ENCODE results near the gene PLEKHH2.
"Not testable (repeated sequence)": the region's sequence is repeated elsewhere in the genome, so short reads cannot be mapped to it uniquely, and the experiment has no call there.

The PLEKHH2 gene

DNA sequence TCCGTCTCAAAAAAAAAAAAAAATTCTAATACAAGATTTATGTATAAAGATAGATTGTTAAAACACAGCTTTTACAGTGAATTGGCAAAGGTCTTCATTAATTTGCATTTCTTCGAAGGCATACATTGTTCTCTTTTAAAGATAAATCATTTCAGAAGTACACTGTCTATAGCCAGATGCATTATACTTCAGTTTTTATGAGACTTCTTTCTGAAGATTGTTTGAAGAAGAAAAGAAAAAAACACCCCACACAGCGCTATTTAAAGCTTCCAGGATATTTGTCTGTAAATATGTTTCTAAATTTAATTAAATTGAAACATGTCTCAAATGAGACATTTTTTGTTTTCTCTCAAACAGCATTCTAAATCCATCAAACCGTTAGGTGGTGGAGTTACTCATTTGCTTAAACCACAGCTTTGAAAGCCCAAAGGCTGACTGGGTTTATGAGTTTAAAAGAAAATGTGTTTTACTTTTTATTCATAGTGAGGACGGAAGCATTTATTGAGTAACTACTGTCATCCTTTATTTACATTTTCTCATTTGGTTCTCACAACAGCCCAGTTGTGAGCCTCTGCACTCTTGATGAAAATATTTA is 81.6 kb downstream of the PLEKHH2 start:
- no peak for DNase-seq

GRCh38 chr2:43724728-43725526 is 87.9 kb downstream of the PLEKHH2 start:
- DNase-seq, result no peak

DNA sequence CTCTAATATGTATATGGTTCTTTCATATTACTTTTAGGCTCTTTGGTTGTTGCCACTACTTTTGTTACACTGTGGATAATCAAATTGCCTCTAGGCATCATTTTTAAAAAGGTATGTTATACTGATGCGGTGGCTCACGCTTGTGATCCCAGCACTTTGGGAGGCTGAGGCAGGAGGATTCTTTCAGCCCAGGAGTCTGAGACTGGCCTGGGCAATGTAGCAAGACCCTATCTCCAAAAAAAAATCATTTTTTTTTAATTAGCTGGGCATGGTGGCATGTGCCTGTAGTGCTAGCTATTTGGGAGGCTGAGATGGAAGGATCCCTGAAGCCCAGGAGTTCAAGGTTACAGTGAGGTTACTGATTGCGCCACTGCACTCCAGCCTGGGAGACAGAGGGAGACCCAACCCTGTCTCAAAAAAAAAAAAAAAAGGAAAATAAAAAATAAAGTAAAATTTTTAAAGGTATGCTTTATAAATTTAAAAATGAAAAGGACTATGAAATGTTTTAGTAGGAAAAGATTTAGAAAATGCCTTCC is 88.7 kb downstream of the PLEKHH2 start:
- DNase-seq, result no peak

DNA sequence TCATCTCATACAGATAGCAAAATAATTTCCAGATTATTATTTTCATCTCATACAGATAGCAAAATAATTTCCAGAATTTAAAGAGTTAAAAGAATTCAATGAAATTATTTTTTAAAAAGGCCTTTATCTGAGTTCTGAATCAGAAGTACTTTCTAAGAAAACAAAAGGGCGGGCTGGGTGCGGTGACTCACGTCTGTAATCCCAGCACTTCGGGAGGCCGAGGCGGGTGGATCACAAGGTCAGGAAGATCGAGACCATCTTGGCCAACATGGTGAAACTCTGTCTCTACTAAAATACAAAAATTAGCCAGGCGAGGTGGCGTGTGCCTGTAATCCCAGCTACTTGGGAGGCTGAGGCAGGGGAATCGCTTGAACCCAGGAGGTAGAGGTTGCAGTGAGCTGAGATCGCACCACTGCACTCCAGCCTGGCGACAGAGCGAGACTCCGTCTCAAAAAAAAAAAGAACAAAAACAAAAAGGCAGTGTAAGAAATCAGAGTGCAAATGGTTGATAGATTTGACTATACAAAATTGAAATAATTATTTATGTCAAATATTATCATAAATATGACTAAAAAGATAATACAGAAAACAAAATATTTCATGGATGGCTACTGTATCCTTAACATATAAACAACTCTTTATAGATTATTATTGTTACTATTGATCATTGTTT is 90.0 kb downstream of the PLEKHH2 start:
- not testable (repeated sequence) for DNase-seq

GRCh38 chr2:43727634-43728014 is 90.6 kb downstream of the PLEKHH2 start:
- DNase-seq, result no peak

DNA sequence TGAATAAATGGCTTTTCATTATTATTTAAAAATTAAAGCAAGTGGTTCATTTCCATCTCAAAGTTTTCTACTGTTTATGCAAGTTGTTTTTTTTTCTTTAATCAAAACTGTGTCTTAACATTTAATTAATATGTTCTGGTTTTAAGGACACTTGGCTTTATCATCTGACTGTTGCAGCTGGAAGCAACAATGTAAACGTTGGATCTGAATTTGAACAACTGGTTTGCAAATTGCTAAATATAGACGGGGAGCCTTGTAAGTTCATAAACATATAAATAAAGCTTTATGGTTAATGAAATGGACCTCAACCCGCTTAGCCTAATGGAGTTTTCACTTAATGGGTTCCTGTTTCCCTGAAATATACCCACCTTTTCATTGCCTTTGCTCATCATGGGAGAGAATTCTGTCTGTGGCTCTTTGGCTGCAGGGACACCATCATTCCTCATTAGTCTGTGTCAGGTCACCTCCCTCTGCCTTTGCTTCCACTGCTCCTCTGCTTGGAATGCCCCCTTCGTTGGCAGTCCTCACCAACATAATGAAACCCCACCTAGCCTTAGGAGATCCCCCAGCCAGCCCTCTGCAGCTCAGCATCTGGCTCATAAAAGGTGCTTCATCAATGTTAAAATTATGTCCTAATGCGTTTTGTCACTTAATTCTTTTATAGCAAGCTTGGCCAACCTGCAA is 92.6 kb downstream of the PLEKHH2 start:
- no peak for DNase-seq

GRCh38 chr2:43731211-43731610 is 94.2 kb downstream of the PLEKHH2 start:
- no peak for DNase-seq

DNA sequence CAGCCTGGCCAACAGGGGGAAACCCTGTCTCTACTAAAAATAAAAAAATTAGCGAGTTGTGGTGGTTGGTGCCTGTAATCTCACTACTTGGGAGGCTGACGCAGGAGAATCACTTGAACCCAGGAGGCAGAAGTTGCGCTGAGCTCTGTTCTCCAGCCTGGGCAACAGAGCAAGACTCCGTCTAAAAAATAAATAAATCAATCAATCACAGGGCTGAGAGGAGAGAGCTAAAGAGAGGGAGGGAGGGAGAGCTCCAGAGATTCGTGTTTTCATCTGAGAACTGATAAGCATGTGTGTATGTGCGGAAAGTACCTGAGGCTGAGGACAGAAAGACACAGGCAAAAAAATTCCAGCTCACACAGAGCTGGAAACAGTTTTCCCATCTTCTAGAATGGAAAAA is 99.6 kb downstream of the PLEKHH2 start:
- DNase-seq, result no peak

DNA sequence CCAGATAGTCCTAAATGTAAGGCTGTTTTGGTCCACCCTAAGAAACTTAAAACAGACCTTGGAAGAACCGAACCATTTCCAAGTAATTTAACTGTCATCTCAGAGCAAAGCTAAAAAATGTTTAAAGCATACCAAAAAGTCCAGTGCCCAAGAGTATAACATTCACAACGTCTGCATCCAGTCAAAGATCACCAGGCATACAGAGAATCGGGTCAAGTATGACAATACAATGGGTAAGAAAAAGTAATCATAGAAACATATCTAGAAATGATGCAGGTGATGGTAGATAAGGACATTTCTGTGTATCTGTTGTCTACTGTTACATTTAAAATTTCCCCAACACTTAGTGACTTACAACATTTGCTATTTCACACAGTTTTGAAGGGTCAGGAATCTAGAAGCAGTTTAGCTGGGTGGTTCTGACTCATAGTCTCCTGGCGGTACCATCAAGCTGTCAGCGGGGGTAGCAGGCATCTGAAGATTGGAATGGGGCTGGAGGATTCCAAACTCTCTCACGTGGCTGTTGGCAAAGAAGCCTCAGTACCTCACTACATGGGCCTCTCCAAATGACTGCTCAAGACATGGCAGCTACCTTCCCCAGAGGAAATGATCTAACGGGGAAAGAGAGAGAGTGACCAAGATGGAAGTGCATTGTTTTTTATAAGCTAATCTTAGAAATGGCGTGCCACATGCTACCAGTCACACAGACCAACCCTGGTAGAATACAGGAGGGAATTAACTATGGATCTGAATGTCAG is 100.2 kb downstream of the PLEKHH2 start:
- no peak for DNase-seq

DNA sequence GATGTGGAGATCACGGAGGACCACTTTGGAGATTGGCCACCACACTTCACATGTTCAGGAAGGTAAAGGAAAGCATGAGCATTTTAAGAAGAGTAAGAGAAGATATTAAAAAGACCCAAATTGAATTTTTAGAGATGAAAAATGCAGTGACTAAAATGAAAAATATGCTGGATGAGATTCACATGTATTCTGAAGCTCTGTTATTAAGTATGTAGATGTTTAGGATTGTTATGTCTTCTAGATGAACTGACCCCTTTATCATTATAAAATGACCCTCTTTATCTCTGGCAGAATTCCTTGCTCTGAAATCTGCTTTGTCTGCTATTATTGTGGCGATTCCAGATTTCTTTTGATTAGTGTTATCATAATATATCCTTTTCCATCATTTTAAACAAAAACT is 100.8 kb downstream of the PLEKHH2 start:
- DNase-seq, result no peak

- no peak for DNase-seq
Measured at GRCh38 chr2:43738257-43738656, 101.2 kb downstream of the PLEKHH2 start.

- no peak for DNase-seq
Measured at GRCh38 chr2:43743706-43744105, 106.6 kb downstream of the PLEKHH2 start.

DNA sequence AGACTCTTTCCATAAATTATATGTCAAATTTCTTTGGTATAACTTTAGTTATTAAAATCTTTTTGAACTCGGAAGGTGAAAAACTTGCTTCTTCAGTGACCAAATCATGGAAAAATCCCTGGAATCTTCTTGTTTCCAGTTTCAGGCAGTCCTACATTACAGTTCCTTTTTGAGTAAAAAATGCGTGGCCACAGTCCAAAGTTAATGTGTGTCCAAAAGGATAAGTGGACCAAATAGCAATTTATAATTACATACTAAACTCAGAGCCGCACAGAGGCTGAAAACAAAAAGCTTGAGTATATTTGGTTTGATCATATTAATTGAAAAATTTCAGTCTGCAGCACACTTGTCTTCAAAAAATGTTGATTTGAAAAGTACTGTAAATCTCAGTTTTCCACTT is 108.4 kb downstream of the PLEKHH2 start:
- DNase-seq, result no peak

- no peak for DNase-seq
Measured at GRCh38 chr2:43748333-43748732, 111.3 kb downstream of the PLEKHH2 start.

DNA sequence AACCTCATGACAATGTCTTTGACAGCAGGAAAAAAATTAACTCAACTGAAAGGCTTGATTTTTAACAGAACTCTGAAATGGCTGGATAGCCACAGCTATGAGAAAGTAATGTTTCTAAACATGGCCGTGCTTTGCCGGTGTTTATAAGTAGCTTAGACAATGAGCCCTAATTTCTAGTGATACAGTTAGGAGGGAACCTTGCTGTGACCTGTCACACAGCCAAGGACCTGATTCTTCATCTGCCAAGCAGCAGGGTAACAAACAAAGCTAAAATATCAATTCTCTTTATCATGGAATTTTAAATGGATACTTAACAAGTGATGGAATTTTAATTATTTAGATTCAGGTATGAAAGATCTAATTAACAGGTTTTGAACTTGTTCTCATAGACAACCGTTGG is 112.5 kb downstream of the PLEKHH2 start:
- DNase-seq, result no peak

- DNase-seq, result no peak
Measured at GRCh38 chr2:43751476-43751990, 114.5 kb downstream of the PLEKHH2 start.

GRCh38 chr2:43752302-43752701 is 115.2 kb downstream of the PLEKHH2 start:
- DNase-seq, result no peak

DNA sequence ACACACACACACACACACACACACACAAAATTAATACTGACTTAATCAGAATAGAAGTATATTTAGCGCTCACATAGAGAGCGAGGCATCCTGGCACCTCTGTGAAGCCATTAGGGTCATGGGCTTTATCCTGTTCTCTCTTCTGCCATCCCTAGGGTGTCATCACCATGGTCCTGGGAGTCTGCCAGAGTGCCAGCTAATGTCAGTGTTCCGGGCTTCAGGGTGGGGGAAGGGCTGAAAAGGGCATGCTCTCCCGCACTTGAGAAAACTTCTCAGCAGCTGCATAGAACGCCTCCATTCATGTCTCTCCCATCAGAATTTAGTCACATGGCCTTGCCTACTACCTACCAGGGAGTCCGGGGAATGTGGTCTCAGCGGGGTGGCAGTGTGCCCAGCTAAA is 117.1 kb downstream of the PLEKHH2 start:
- no peak for DNase-seq

DNA sequence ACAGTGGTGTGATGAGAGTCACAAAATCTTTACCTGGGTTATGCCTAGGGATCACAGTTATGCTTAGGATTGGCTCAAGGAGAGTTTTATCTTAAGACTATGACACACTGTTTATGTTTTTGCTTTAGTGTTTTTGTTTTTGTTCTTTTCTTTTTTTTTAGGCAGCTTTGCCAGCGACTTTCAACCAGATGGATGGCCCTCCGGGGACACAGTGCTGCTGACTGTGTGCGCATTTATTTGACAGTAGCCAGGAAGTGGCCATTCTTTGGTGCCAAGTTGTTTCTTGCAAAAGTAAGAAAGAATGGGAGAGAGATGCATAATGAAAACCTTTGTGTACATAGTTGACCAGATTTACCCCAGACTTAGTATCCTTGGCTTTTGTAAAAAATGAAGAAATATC is 121.7 kb downstream of the PLEKHH2 start:
- DNase-seq, result no peak

GRCh38 chr2:43759195-43759594 is 122.1 kb downstream of the PLEKHH2 start:
- no peak for DNase-seq

DNA sequence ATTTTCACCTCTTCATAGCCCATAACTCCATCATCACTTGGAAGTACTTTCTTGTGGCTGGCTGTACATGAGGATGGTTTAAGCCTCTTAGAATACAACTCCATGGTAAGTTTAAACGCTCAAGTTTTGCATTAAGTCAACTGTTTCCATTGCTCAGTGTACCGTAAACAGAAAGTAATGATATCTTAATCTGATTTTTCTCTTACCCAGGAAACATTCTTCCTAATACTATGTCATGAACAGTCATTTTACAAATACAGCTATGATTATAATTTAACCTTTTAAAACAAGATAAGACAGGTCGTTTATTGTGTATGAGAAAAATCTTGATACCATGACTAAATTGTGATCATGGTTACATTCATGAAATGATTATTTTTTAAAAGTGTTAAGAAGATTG is 125.2 kb downstream of the PLEKHH2 start:
- no peak for DNase-seq

DNA sequence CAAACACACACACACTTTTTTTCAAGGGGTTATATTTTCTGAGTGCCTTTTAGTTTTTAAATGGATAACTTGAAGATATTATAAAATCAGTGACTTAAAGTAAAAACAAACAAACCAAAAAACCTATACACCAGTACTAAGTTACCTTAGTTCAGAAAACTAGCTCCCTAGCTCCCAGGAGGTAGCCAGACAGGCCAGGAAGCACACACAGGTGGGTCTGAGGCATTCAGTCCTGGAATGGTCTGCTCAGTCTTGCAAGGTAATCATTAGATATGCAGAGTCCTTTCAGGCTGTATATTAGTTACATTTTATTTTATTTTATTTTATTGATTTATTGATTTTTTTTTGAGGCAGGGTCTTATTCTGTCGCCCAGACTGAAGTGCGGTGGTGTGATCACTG is 126.0 kb downstream of the PLEKHH2 start:
- DNase-seq, result no peak

Data from activated gamma-delta T cell treated with Interleukin-2 at 50 U/mL for 16 hours (primary cell).